ENCODE measurements around the gene PPT1.

PPT1 gene

DNA sequence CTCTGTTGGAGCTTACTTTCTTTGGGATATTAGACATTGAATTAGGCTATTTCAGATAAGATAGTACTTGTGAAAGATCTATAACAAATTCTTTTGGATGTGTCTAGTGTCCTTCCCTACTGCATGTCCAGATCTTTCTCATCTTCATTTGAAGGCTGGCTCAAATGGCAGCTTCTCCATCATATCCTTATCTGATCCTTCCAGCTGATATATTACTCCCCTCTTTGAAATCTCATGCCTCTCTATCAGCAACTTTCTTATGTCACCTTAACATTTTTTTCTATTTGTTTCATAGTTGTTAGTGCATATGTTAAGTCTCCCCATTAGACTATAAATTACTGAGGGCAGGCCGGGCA is 39.0 kb downstream of the PPT1 start:
- no peak overlapping the region for H3K4me3 Mint-ChIP-seq
- H3K9me3 Mint-ChIP-seq, result no peaks in the 10 kb centered on the region
- H3K36me3 Mint-ChIP-seq (ENCODE audit: low read depth), result peaks cover 97% of the 10 kb centered on the region
- H3K27me3 Mint-ChIP-seq, result no peaks in the 10 kb centered on the region
- intact Hi-C loops (cut with micrococcal nuclease), result no loop called here
- peak overlapping the region; percentile 60 for H3K27ac Mint-ChIP-seq
- H3K4me1 Mint-ChIP-seq (ENCODE audit: low read depth), result peaks cover 89% of the 10 kb centered on the region

DNA sequence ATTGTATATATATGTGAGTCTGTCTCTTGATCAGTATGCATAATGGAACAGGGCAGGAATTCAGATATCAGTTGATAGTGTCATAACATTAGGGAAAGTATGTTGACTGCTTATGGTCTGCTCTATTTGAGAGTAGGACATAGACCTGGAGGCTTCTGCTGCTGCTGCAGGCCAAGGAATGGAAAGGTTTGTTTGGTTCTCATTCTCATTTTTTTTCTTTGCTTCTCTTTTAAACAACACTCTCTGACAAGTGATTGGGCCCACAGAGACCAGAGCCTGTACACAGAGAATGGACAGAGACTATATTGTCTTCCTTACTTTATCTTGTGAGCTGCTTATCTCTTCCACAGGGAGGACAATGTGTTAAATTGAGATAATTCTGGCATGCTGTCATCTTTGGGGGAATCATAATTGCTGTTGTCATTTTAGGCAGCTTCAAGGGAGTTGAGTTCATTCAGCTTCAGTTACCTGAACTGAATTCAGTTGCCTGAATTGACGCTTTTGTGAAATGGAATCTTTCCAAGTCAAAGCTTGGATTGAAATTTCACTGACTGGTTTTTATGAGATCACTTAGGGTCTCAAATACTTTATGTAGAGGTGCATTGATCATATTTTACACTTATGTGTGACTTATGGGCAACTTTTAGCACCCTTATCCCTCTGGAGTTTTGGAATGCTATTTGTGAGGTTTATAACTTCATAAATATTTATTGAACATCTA is 39.6 kb downstream of the PPT1 start:
- intact Hi-C loops (cut with micrococcal nuclease), result no loop called here
- no peak overlapping the region for H3K4me3 Mint-ChIP-seq

DNA sequence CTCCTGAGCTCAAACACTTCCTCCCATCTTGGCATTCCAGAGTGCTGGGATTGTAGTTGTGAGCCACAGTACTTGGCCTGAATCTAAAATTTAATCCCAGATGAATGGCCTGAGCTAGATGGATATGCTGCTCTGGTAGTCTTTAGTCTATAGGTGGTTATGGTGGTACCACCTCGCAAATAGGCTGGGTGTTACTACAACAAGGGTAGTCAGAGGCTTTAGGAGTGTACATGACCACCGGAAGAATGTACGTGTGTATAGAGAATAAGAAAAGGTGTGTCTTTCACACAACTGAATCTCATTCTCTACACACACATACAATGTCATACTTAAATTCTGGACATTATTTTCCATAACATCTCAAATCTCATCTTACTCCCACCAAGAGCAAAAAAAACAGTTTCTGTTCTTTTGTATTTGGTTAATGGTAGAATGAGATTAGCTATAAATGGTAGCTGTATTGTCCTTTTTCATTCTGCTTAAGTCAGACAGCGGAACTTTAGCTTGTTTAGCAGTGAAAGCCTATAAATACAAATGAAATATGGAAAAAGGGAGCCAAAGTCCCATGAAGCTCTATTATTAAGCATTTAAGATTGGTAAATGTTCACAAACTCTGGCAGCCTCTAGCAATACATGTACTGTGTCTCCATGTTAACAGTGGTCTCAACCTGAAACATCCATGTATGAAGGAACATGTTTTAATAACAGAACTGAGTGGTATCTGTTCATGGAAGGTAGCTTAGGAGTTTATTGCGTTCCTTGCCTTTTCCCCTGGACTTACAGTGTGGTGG is 40.3 kb downstream of the PPT1 start:
- H3K27ac Mint-ChIP-seq, result peak overlapping the region; percentile 32

More for the DNA sequence above, 39.6 kb downstream of the PPT1 start:
- Mint-ChIP-seq H3K9me3 (no peaks in the 10 kb centered on the region), H3K36me3 (ENCODE audit: low read depth) (peaks cover 96% of the 10 kb centered on the region), H3K4me1 (ENCODE audit: low read depth) (peaks cover 90% of the 10 kb centered on the region), H3K27me3 (no peaks in the 10 kb centered on the region), H3K27ac (no peak overlapping the region)

DNA sequence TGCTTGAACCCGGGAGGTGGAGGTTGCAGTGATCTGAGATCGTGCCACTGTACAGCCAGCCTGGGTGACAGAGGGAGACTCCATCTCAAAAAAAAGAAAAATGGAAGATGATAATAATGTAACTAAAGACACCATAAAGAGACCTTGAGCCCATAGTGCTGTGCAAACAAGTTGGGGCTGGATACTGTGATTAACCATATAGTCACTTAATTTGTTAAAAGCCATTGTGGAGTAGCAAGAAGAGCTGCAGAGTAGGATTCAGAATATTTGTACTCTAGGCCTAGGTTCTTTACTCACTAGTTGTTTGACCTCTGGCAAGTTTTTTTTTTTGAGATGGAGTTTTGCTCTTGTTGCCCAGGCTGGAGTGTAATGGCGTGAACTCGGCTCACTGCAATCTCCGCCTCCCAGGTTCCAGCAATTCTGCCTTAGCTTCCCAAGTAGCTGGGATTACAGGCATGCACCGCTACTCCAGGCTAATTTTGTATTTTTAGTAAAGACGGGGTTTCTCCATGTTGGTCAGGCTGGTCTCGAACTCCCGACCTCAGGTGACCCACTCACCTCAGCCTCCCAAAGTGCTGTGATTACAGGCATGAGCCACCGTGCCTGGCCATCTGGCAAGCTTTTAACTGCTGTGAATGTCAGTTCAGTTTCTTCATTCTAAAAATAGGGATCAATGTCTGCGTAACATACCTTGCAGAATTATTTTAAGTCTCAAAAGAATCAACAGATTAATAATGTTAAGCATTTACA is 43.7 kb downstream of the PPT1 start:
- intact Hi-C loops (cut with micrococcal nuclease), result no loop called here
- Mint-ChIP-seq H3K27ac (no peak overlapping the region), H3K4me3 (no peak overlapping the region), H3K36me3 (ENCODE audit: low read depth) (peaks cover 88% of the 10 kb centered on the region), H3K4me1 (ENCODE audit: low read depth) (peaks cover 89% of the 10 kb centered on the region), H3K9me3 (no peaks in the 10 kb centered on the region), H3K27me3 (no peaks in the 10 kb centered on the region)

More for the DNA sequence above, 40.3 kb downstream of the PPT1 start:
- intact Hi-C loops (cut with micrococcal nuclease), result no loop called here
- peaks cover 87% of the 10 kb centered on the region for H3K4me1 Mint-ChIP-seq (ENCODE audit: low read depth)
- H3K36me3 Mint-ChIP-seq (ENCODE audit: low read depth), result peaks cover 89% of the 10 kb centered on the region
- no peaks in the 10 kb centered on the region for H3K27me3 Mint-ChIP-seq
- H3K9me3 Mint-ChIP-seq, result no peaks in the 10 kb centered on the region
- no peak overlapping the region for H3K4me3 Mint-ChIP-seq

DNA sequence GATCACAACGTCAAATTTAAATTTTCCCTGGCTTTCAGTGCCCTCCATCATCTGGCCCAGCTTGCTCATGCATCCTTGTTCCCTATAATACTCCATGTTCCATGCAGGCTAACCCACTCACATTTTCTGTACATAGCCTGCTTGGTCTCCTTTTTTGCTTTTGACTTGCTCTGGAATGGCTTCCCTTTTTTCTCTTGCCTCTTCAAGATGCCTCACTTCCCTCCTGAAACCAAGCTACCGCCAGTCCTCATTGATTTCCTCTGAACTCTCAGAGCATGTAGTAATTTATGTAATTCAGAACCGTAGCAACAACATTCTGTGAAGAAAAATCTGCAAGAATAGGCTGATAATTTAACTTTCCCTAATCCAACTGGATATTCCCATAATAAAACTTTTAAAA is 46.2 kb downstream of the PPT1 start:
- intact Hi-C loops (cut with micrococcal nuclease), result loop anchor here (1.0 kb wide), 1 partner anchor 9 kb away; no protein-coding TSS in a partner anchor
- H3K9me3 Mint-ChIP-seq, result no peaks in the 10 kb centered on the region
- peaks cover 81% of the 10 kb centered on the region for H3K36me3 Mint-ChIP-seq (ENCODE audit: low read depth)
- H3K27me3 Mint-ChIP-seq, result no peaks in the 10 kb centered on the region
- H3K4me3 Mint-ChIP-seq, result peak overlapping the region; percentile 22
- peak overlapping the region; percentile 83 for H3K27ac Mint-ChIP-seq
- H3K4me1 Mint-ChIP-seq (ENCODE audit: low read depth), result peaks cover 79% of the 10 kb centered on the region

DNA sequence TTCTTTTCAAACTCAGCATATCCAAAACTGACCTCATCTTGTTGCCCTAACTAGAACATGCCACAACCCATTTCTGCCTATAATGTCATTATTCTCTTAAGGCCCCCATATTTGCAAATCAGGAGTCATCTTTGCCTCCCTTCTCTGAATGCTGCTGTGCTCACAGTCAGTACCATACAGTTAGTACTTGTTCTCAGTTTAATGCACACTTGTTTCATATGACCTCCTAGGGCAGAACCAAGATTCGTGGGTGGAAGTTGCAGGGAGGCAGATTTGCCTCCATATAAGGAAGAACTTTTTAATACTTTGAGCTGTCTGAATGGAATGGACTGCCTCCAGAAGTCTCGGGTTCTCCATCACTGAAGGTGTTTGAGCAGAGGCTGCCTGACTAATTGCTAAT is 47.3 kb downstream of the PPT1 start:
- H3K36me3 Mint-ChIP-seq (ENCODE audit: low read depth), result peaks cover 81% of the 10 kb centered on the region

DNA sequence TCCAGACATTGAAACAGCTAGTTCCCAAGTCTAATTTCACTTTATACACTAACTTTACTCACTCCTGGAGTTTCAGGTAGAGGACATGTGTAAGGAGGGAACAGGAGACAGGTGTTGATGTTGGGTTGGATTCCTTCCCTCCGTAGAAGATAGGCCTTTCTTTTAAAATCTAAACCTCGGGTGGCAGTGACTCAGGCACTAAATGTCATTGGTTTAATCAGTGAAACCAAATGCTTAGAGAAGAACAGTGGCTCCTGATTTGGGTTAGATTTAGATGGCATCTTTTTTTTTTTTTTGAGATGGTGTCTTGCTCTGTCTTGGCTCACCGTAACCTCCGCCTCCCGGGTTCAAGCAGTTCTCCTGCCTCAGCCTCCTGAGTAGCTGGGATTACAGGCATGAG is 49.3 kb downstream of the PPT1 start:
- H3K27me3 Mint-ChIP-seq, result no peaks in the 10 kb centered on the region
- H3K36me3 Mint-ChIP-seq (ENCODE audit: low read depth), result peaks cover 71% of the 10 kb centered on the region
- intact Hi-C loops (cut with micrococcal nuclease), result no loop called here
- H3K4me3 Mint-ChIP-seq, result no peak overlapping the region
- peaks cover 74% of the 10 kb centered on the region for H3K4me1 Mint-ChIP-seq (ENCODE audit: low read depth)
- no peaks in the 10 kb centered on the region for H3K9me3 Mint-ChIP-seq
- peak overlapping the region; percentile 25 for H3K27ac Mint-ChIP-seq

More for the DNA sequence above, 47.3 kb downstream of the PPT1 start:
- peaks cover 80% of the 10 kb centered on the region for H3K4me1 Mint-ChIP-seq (ENCODE audit: low read depth)
- no peak overlapping the region for H3K4me3 Mint-ChIP-seq
- intact Hi-C loops (cut with micrococcal nuclease), result no loop called here
- no peaks in the 10 kb centered on the region for H3K27me3 Mint-ChIP-seq
- peak overlapping the region; percentile 69 for H3K27ac Mint-ChIP-seq
- H3K9me3 Mint-ChIP-seq, result no peaks in the 10 kb centered on the region

DNA sequence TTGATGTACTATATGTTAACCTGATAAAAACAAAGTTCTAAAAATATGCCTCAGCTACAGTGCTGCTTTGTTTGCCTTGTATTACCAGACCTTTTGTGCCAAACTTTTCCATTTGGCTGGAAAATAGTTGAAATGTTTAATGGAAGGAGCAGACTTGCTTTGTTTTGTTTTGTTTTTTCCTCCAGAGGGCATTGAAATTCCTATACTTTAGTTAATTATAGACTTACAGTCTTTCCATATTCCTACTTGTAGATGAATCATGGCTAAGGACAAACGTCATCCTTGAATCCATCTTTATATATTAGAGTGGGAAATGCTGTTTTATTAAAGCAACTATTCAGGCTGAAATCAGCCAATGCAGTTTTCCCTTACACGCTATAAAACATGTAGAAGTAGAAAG is 49.8 kb downstream of the PPT1 start:
- intact Hi-C loops (cut with micrococcal nuclease), result no loop called here
- peak overlapping the region; percentile 25 for H3K27ac Mint-ChIP-seq

DNA sequence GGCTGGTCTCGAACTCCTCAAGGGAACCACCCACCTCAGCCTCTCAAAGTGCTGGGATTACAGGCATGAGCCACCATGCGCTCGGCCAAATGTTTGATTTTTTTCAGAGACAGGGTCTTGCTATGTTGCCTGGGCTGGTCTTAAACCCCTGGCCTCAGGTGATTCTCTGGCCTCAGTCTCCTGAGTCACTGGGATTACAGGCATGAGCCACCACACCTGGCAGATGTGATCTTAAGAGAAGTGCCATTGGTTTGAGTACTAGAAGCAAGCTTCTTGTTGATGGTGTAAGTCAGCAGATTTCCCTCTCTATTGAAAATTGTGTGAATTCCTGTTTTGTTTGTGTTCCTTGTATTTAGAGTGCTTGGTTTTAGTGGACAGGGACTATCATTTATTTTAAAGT is 51.3 kb downstream of the PPT1 start:
- Mint-ChIP-seq H3K36me3 (ENCODE audit: low read depth) (peaks cover 83% of the 10 kb centered on the region), H3K4me1 (ENCODE audit: low read depth) (peaks cover 74% of the 10 kb centered on the region), H3K4me3 (peak overlapping the region; percentile 57), H3K9me3 (no peaks in the 10 kb centered on the region), H3K27ac (peak overlapping the region; percentile 51), H3K27me3 (no peaks in the 10 kb centered on the region)
- intact Hi-C loops (cut with micrococcal nuclease), result no loop called here

More for the DNA sequence above, 49.8 kb downstream of the PPT1 start:
- H3K4me1 Mint-ChIP-seq (ENCODE audit: low read depth), result peaks cover 76% of the 10 kb centered on the region
- H3K4me3 Mint-ChIP-seq, result no peak overlapping the region
- H3K27me3 Mint-ChIP-seq, result no peaks in the 10 kb centered on the region
- peaks cover 74% of the 10 kb centered on the region for H3K36me3 Mint-ChIP-seq (ENCODE audit: low read depth)
- H3K9me3 Mint-ChIP-seq, result no peaks in the 10 kb centered on the region

DNA sequence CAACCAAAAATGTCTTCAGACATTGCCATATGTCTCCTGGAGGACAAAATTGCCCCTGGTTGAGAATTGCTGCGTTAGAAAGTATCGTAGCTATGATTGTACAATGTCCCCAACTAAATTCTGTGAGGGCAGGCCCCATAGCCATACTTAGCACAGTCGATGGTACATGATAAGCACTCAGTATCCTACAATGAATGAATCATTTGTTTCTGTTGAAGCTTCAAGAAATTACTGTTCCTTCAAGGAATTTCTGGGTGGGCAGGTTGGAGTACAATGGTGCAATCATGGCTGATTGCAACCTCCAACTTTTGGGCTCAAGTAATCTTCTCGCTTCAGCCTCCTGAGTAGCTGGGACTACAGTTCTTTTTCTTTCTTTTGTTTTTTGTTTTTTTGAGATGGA is 51.9 kb downstream of the PPT1 start:
- intact Hi-C loops (cut with micrococcal nuclease), result no loop called here
- H3K4me3 Mint-ChIP-seq, result peak overlapping the region; percentile 57
- no peaks in the 10 kb centered on the region for H3K9me3 Mint-ChIP-seq
- H3K36me3 Mint-ChIP-seq (ENCODE audit: low read depth), result peaks cover 83% of the 10 kb centered on the region
- no peaks in the 10 kb centered on the region for H3K27me3 Mint-ChIP-seq
- H3K4me1 Mint-ChIP-seq (ENCODE audit: low read depth), result peaks cover 70% of the 10 kb centered on the region
- H3K27ac Mint-ChIP-seq, result peak overlapping the region; percentile 51

DNA sequence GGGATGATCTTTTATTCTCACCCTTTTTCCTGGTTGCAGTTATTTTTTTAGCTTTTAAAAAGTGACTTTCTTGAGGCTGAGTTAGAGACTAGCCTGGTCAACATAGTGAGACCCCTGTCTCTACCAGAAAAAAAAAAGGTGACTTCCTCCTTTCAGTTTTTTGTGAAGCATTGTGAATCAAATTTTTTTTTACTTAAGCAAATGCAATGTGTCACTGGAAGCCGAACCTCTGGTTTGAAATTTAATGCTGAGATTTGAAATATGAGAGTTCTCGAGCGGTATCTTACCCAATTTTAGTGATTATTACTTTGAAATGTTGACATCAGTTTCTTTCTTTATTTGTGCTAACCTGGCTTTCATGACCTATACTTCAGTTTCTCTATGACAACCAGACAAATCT is 52.9 kb downstream of the PPT1 start:
- Mint-ChIP-seq H3K27me3 (no peaks in the 10 kb centered on the region), H3K27ac (peak overlapping the region; percentile 99), H3K9me3 (no peaks in the 10 kb centered on the region), H3K4me1 (ENCODE audit: low read depth) (peaks cover 68% of the 10 kb centered on the region), H3K36me3 (ENCODE audit: low read depth) (peaks cover 78% of the 10 kb centered on the region), H3K4me3 (peak overlapping the region; percentile 78)
- intact Hi-C loops (cut with micrococcal nuclease), result loop anchor here (5.0 kb wide), 1 partner anchor 33 kb away; no protein-coding TSS in a partner anchor

DNA sequence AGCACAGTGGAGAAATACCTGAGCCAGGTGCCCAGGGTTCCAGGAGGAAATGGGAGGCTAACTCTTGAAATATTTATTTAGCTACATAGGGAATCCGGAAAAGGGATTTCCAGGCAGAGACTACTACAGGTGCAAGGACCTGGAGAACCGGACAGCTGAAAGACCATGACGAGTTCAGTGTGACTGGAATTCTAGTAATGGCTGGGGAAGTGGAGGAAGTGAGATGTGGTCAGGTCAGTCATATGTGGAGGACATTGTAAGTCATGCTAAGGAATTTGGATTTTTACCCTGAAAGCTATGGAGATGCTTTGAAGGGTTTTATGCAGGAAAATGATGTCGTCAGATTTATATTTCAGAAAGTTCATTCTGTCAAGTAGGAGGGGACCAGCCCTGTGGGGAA is 54.7 kb downstream of the PPT1 start:
- no peaks in the 10 kb centered on the region for H3K9me3 Mint-ChIP-seq
- H3K4me1 Mint-ChIP-seq (ENCODE audit: low read depth), result peaks cover 67% of the 10 kb centered on the region
- intact Hi-C loops (cut with micrococcal nuclease), result loop anchor here (5.0 kb wide), 1 partner anchor 35 kb away; no protein-coding TSS in a partner anchor
- H3K27me3 Mint-ChIP-seq, result no peaks in the 10 kb centered on the region
- H3K36me3 Mint-ChIP-seq (ENCODE audit: low read depth), result peaks cover 60% of the 10 kb centered on the region
- H3K27ac Mint-ChIP-seq, result peak overlapping the region; percentile 99
- peak overlapping the region; percentile 78 for H3K4me3 Mint-ChIP-seq

DNA sequence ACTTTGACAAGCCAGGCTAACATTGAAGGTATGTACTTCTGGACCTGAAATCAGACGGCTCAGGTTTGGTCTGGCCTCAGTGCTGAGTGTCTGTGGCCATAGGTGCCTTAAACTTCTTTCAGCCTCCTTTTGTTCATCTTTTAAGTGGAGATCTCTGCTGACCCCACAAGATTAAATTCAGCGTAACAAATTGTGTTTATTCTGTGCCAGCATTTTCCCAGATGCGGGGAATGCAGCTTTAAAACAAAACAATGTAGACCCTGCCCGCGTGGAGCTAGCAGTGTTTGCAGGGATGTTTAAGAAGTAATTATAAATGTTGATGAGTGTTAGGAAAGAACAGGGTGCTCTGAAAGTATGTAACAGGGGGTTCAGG is 55.6 kb downstream of the PPT1 start:
- H3K4me1 Mint-ChIP-seq (ENCODE audit: low read depth), result peaks cover 74% of the 10 kb centered on the region

More for the DNA sequence above, 55.6 kb downstream of the PPT1 start:
- intact Hi-C loops (cut with micrococcal nuclease), result loop anchor here (5.0 kb wide), 1 partner anchor 36 kb away; no protein-coding TSS in a partner anchor
- Mint-ChIP-seq H3K27me3 (no peaks in the 10 kb centered on the region), H3K36me3 (ENCODE audit: low read depth) (peaks cover 58% of the 10 kb centered on the region), H3K9me3 (no peaks in the 10 kb centered on the region), H3K27ac (peak overlapping the region; percentile 99), H3K4me3 (peak overlapping the region; percentile 78)
